ENCODE data around the gene NR0B2.
A peak's percentile ranks its signal among the peaks of the same experiment; 100 is the strongest.
"Not testable (repeated sequence)": the region's sequence is repeated elsewhere in the genome, so short reads cannot be mapped to it uniquely, and the experiment has no call there.

Gene NR0B2

GRCh38 chr1:26888231-26888630, 25.5 kb downstream of the NR0B2 start:
- no peak for DNase-seq

DNA sequence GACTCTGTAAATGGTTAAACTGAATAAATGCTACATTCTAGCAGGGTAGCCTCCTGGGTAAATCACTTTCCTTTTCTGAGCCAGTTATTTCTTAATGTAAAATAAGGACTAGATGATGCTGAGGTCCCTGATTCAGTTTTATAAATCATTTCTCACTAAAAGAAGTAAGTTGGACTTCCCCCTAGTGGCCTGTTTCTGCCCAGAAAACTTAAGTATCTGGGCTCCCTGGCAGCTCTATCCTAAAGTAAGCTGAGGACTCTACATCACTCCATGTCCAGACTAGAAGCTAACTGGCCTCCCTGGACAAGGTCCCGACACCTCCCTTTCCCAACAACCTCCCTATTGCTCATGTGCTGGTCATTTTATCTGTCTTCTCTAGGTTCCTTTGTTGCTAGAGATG, 26.6 kb downstream of the NR0B2 start:
- DNase-seq = no peak

- no peak for DNase-seq
Measured at GRCh38 chr1:26882696-26883463, 30.9 kb downstream of the NR0B2 start.

- not testable (repeated sequence) for DNase-seq
Measured at GRCh38 chr1:26881611-26882010, 32.2 kb downstream of the NR0B2 start.

DNA sequence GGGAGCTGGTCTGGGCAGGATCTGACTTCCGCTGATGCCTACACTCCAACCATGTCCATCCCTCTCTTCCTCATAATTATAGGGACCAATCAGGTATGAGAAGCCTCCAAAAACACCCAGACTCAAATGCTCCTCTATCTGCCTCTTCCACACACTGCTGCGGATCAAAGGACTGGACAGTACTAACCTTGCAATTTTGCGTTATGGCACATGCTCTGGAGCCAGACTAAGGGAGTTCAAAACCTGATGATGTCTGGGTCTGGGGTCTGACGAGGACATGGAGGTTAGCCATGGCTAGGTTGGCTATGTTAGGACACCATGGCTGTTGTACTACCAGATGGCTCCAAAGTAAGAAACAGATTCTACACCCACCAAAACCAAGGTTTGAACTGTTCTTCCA, 34.0 kb downstream of the NR0B2 start:
- DNase-seq = no peak

- no peak for DNase-seq
Measured at GRCh38 chr1:26877326-26877725, 36.4 kb downstream of the NR0B2 start.

DNA sequence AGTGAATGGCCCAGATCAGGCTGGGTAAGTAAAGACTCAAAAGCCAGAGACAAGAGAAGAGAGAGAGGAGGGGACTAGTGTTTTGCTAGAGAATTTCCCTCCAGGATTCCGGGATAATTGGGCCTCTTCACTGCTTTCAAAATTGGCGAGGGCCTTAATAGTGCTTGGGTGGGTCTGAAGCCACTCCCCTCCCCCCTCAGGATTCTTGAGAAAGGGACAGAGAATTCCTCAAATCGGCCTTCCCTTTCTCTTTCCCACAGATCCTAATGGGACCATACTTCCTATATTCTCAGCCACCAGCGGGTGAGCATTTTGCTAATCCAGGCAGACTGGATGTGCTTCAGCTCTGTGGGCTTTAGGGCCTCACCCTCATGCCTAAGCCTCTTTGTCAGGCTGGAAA, 38.9 kb downstream of the NR0B2 start:
- DNase-seq = no peak

GRCh38 chr1:26873097-26873496, 40.7 kb downstream of the NR0B2 start:
- not testable (repeated sequence) for DNase-seq

DNA sequence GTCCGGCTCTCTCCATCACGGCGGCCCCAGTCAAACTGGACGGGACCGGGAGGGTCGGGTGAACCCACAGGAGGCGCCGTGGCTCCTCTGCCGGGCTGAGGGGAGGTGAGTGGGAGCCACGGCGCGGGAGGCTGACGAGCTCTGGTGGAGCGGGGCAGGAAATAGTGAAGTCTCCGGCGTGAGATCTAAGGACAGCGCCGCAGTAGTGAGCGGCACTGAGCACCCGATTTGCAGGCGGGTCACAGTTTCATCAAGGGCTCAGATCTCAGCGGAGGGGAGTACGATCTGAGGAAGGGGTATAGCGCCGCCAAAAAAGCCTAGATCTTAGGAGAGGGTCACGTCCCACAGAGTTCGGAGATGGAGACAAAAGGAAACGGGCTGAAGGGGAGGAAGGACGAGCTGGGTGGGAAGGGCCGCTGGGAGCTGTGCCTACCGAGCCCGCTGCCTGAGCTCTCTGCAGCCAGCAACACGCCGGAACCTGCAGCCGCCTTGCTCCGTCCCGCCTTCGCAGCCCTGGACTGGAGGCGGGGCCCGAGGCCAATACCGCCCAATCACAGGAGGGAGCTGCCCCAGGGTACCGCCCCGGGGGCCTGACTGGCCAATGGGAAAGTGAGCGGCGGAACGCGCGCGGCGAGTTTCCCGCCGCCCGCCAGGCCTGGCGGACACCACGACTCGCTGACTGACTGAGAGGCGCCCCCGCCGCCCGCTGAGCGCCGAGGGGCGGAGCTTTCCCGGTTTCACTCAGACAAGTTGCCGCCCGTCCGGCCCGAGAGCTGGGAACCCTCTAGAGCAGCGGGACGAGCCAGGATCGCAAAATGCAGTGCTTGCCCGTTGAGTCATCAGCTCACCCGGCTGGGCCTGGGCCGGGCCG, 48.9 kb downstream of the NR0B2 start:
- peak; percentile 73 to 91 (median 83) for DNase-seq

- DNase-seq = no peak
Measured at GRCh38 chr1:26863685-26864077, 50.1 kb downstream of the NR0B2 start.

DNA sequence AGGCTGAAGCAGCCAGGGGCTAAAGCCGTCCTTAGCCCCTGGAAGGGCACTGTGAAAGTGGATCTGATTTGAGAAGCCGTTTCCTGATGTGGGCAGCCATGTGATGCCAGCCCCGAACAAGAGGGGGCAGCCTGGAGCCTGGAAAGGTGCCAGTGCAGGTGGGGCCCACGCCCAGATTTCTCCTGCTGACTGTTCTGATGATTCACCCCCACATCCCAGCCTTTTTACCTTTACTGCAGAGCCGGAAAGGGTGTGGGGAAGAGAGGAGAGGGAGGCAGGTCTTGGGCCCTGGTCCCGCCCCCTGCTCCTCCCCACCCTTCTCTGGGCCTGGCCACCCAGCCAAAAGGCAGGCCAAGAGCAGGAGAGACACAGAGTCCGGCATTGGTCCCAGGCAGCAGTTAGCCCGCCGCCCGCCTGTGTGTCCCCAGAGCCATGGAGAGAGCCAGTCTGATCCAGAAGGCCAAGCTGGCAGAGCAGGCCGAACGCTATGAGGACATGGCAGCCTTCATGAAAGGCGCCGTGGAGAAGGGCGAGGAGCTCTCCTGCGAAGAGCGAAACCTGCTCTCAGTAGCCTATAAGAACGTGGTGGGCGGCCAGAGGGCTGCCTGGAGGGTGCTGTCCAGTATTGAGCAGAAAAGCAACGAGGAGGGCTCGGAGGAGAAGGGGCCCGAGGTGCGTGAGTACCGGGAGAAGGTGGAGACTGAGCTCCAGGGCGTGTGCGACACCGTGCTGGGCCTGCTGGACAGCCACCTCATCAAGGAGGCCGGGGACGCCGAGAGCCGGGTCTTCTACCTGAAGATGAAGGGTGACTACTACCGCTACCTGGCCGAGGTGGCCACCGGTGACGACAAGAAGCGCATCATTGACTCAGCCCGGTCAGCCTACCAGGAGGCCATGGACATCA, 50.7 kb downstream of the NR0B2 start, which contains the start of gene SFN:
SFN (plus strand) TSS at position 369 of the 904 bp plus-strand sequence; CDS start at position 433, 64 bp downstream.
- DNase-seq = peak in 1 of 4 experiments; percentile 30

GRCh38 chr1:26861889-26862378, 51.8 kb downstream of the NR0B2 start:
- DNase-seq = no peak
